Mesenchymal stem cell (in vitro differentiated cells and primary cell): ENCODE results near the gene NOP16.

ENCODE experiments used
- DNase-seq: peaks from one replicate; pipeline ENCODE4 v3.0.0-alpha.2; 2013
- H2AFZ ChIP-seq: one replicate; pipeline ENCODE4 v1.6.1; 2013; ENCODE audit warnings: low read depth, mild to moderate bottlenecking, control low read depth, inconsistent platforms, low read length, moderate library complexity
- H2AK5ac ChIP-seq: 2 replicates; pipeline ENCODE4 v1.6.1; 2013; ENCODE audit warnings: low read length, moderate library complexity, mild to moderate bottlenecking, inconsistent platforms; ENCODE audit not compliant: severe bottlenecking
- H2BK120ac ChIP-seq: one replicate; pipeline ENCODE4 v1.6.1; 2013; ENCODE audit warnings: low read depth, mild to moderate bottlenecking, inconsistent platforms, low read length, moderate library complexity
- H2BK12ac ChIP-seq, 2 experiments: one replicate each; pipeline ENCODE4 v1.6.1; 2013; ENCODE audit warnings: inconsistent platforms in 2 of 2, low read length in 2 of 2, mild to moderate bottlenecking in 2 of 2, moderate library complexity in 2 of 2, control low read depth in 1 of 2
- H2BK15ac ChIP-seq: one replicate; pipeline ENCODE4 v1.6.1; 2013; ENCODE audit warnings: mild to moderate bottlenecking, low read depth, inconsistent platforms; ENCODE audit not compliant: poor library complexity, severe bottlenecking
- H2BK5ac ChIP-seq: 2 replicates; pipeline ENCODE4 v1.6.1; 2013; ENCODE audit warnings: low read depth, mild to moderate bottlenecking, low read length, control low read depth, inconsistent platforms; ENCODE audit not compliant: poor library complexity, severe bottlenecking
- H3K14ac ChIP-seq, 2 experiments: one replicate each; pipeline ENCODE4 v1.6.1; 2013; ENCODE audit warnings: inconsistent platforms in 2 of 2, low read length in 2 of 2, control low read depth in 1 of 2, mild to moderate bottlenecking in 1 of 2, moderate library complexity in 1 of 2
- H3K18ac ChIP-seq, 2 experiments: one replicate each; pipeline ENCODE4 v1.6.1; 2013; ENCODE audit warnings: inconsistent platforms in 2 of 2, low read length in 2 of 2, control low read depth in 1 of 2, low read depth in 1 of 2, mild to moderate bottlenecking in 1 of 2
- H3K23ac ChIP-seq, 2 experiments: one replicate each; pipeline ENCODE4 v1.6.1; 2013; ENCODE audit warnings: inconsistent platforms in 2 of 2, low read length in 2 of 2, mild to moderate bottlenecking in 2 of 2, moderate library complexity in 2 of 2, control low read depth in 1 of 2
- H3K27ac ChIP-seq: 2 replicates; pipeline ENCODE4 v1.5.1; 2013; ENCODE audit warnings: mild to moderate bottlenecking, moderate library complexity, low read length, control low read depth, inconsistent platforms; ENCODE audit not compliant: poor library complexity, severe bottlenecking
- H3K27me3 ChIP-seq, 2 experiments: 2 replicates each; pipeline versions ENCODE4 v1.6.1 to v1.7.0; 2013; ENCODE audit warnings: low read length in 2 of 2, mild to moderate bottlenecking in 2 of 2, moderate library complexity in 2 of 2, control low read depth in 1 of 2, inconsistent platforms in 1 of 2; ENCODE audit not compliant: control insufficient read depth in 1 of 2, insufficient read depth in 1 of 2
- H3K36me3 ChIP-seq, 2 experiments: 2 replicates each; pipeline versions ENCODE4 v1.6.1 to v1.7.0; 2013; ENCODE audit warnings: low read length in 2 of 2, control low read depth in 1 of 2, inconsistent platforms in 1 of 2, low read depth in 1 of 2, mild to moderate bottlenecking in 1 of 2; ENCODE audit not compliant: insufficient read depth in 2 of 2, control insufficient read depth in 1 of 2
- H3K4ac ChIP-seq, 2 experiments: one replicate each; pipeline ENCODE4 v1.6.1; 2013; ENCODE audit warnings: inconsistent platforms in 2 of 2, low read length in 2 of 2, mild to moderate bottlenecking in 2 of 2, moderate library complexity in 2 of 2, control low read depth in 1 of 2, low read depth in 1 of 2
- H3K4me1 ChIP-seq: 2 replicates; pipeline ENCODE4 v1.6.1; 2013; ENCODE audit warnings: low read depth, low read length, control low read depth; ENCODE audit not compliant: control insufficient read depth, insufficient read depth
- H3K4me2 ChIP-seq: 2 replicates; pipeline ENCODE4 v1.6.1; 2013; ENCODE audit warnings: low read length, mild to moderate bottlenecking, inconsistent platforms; ENCODE audit not compliant: poor library complexity, severe bottlenecking
- H3K4me3 ChIP-seq, 2 experiments: 2 replicates each; pipeline versions ENCODE4 v1.5.1 to v1.7.0; 2013; ENCODE audit warnings: low read length in 2 of 2, mild to moderate bottlenecking in 2 of 2, control low read depth in 1 of 2, low read depth in 1 of 2; ENCODE audit not compliant: insufficient read depth in 1 of 2
- H3K79me1 ChIP-seq: replicated peaks from 2 replicates; pipeline ENCODE4 v1.6.1; 2013; ENCODE audit warnings: mild to moderate bottlenecking, control low read depth, low read length, inconsistent platforms; ENCODE audit not compliant: poor library complexity, severe bottlenecking
- H3K9ac ChIP-seq: 2 replicates; pipeline ENCODE4 v1.7.0; 2013; ENCODE audit warnings: mild to moderate bottlenecking, low read length, moderate library complexity
- H3K9me3 ChIP-seq: 2 replicates; pipeline ENCODE4 v1.7.0; 2013; ENCODE audit warnings: mild to moderate bottlenecking, low read length; ENCODE audit not compliant: control insufficient read depth
- H4K8ac ChIP-seq: one replicate; pipeline ENCODE4 v1.6.1; 2013; ENCODE audit warnings: inconsistent platforms, mild to moderate bottlenecking, low read length, moderate library complexity
- H4K91ac ChIP-seq: one replicate; pipeline ENCODE4 v1.6.1; 2013; ENCODE audit warnings: mild to moderate bottlenecking, low read length, inconsistent platforms
- WGBS: methylation state at CpG from one replicate; pipeline ENCODE4 v1.1.7; 2013; ENCODE audit warnings: mixed read lengths; 5-methylcytosine and 5-hydroxymethylcytosine counted together

NOP16 gene

DNA sequence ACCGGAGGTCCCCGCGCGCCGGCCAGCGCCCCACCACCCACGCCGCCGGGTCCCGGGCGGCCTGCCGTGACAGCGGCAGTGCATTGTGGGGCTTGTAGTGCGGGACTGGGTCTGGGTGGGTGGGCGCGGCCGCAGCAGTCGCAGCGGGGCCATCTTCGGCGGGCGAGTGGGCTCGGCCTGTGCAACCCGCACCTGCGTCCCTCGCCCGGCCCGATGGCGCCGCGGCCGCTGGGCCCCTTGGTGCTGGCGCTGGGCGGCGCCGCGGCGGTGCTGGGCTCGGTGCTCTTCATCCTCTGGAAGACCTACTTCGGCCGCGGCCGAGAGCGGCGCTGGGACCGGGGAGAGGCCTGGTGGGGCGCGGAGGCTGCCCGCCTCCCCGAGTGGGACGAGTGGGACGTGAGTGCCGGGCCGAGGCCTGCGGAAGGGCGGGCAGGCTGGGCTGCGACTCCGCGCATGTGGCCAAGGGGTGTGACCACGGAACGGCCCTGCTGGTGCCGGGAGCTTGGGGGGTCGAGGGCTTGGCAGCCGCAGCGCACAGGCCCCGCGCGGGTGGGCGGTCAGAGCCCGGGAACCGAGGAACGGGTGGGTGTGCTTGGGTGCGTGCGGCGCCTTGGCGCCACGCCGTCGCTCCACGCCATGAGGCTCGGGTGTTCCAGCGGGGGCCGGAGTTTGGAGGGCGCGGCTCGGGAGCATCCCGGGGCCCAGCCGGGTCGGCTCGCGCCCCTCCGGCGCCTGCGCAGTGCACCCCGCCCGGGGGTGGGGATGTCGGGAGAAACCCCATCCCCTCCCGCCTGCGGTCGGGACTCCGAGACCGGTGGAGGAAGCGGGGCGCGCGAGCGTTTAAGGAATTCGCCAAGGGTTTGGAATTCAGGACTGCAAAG lies 22.8 kb downstream of the NOP16 start, which contains the start of gene ARL10:
Gene ARL10 (plus strand): TSS at position 137 of the 881 bp plus-strand sequence. CDS start 77 bp downstream, at position 214.
- Histone ChIP-seq H3K4ac (peak within 1 kb of the TSS; percentile 24 to 92), H2BK12ac (peak within 1 kb of the TSS in 1 of 2 experiments; percentile 64), H4K8ac (peak within 1 kb of the TSS; percentile 66), H3K27me3 (no peaks in the 10 kb centered on the region), H2BK120ac (peak within 1 kb of the TSS; percentile 80), H3K9me3 (no peaks in the 10 kb centered on the region), H2AK5ac (no peak within 1 kb of the TSS), H2BK5ac (no peak within 1 kb of the TSS), H3K79me1 (peaks cover 27% of the 10 kb centered on the region), H3K27ac (no peak within 1 kb of the TSS), H3K9ac (peak within 1 kb of the TSS; percentile 76), H3K4me2 (peak within 1 kb of the TSS; percentile 88), H4K91ac (peak within 1 kb of the TSS; percentile 70), H2BK15ac (peak within 1 kb of the TSS; percentile 80), H3K23ac (peak within 1 kb of the TSS in 1 of 2 experiments; percentile 84), H3K14ac (peak within 1 kb of the TSS in 1 of 2 experiments; percentile 98), H3K36me3 (peaks cover 26 to 28% of the 10 kb centered on the region in 2 experiments), H3K4me3 (peak within 1 kb of the TSS; percentile 87 to 92), H3K4me1 (peaks cover 19% of the 10 kb centered on the region), H3K18ac (peak within 1 kb of the TSS; percentile 69 to 99), H2AFZ (peak within 1 kb of the TSS; percentile 85)
- under 1% methylated on average over 75 of the region's 108 CpGs for WGBS
- peak; percentile 33 for DNase-seq

DNA sequence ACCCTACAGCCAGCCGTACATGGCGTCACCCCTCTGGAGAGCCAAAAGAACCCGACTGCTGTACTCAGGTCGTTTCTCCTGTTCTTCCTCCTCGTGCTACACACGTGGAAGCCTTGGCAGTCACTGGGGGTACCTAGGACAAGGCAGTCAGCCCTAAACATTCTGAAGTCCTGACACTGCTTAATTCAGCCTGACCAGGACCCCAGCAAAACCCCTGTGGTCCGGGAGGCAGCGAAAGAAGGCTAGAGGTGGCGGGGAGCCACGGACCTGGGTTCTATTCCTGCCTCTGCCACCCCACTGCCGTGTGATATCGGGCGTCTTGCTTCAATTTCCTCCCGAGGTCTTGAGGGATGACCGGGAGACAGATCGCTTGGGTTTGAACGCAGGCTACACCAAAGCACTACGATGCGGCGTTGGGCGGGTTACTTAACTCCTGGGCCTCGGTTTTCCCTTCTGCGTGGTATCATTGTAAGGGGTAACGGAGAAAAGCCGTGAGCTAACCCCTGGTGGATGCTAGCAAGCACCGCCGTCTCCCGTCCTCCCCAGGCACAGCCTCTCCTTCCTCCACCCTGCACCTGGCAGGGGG lies 23.5 kb downstream of the NOP16 start:
- no peak overlapping the region for H2BK5ac ChIP-seq
- H3K9me3 ChIP-seq, result no peaks in the 10 kb centered on the region
- H3K23ac ChIP-seq, result no peak overlapping the region
- no peaks in the 10 kb centered on the region for H3K27me3 ChIP-seq
- DNase-seq, result peak; percentile 15
- peak overlapping the region in 1 of 2 experiments; percentile 40 for H3K4ac ChIP-seq
- no peak overlapping the region for H2BK12ac ChIP-seq
- H3K4me1 ChIP-seq, result peaks cover 19% of the 10 kb centered on the region
- peaks cover 24% of the 10 kb centered on the region for H3K79me1 ChIP-seq
- peak overlapping the region; percentile 15 for H2AFZ ChIP-seq
- H4K91ac ChIP-seq, result no peak overlapping the region
- no peak overlapping the region for H2BK120ac ChIP-seq
- peak overlapping the region; percentile 12 for H4K8ac ChIP-seq
- peak overlapping the region; percentile 88 for H3K4me2 ChIP-seq
- no peak overlapping the region for H3K14ac ChIP-seq
- H3K18ac ChIP-seq, result no peak overlapping the region
- peak overlapping the region; percentile 76 for H3K9ac ChIP-seq
- peaks cover 19 to 23% of the 10 kb centered on the region in 2 experiments for H3K36me3 ChIP-seq
- no peak overlapping the region for H3K27ac ChIP-seq
- 65% methylated on average over 14 of the region's 28 CpGs for WGBS
- peak overlapping the region; percentile 87 to 92 for H3K4me3 ChIP-seq
- no peak overlapping the region for H2AK5ac ChIP-seq
- H2BK15ac ChIP-seq, result no peak overlapping the region

DNA sequence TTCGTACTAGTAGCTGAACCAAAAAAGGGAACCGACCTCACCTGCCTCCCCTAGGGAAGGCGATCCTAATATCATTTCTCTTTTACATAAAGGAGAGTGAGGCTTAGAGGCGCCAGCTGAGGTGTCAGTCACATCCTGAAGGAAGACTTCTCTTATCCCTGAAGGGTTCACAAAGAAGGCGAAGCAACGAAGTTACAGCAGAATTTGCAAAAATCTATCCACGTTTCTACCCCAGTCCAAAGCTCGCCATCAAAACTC lies 26.2 kb downstream of the NOP16 start:
- H2AFZ ChIP-seq, result peak overlapping the region; percentile 91
- no peak overlapping the region for H2BK5ac ChIP-seq
- peaks cover 18% of the 10 kb centered on the region for H3K4me1 ChIP-seq
- H3K9ac ChIP-seq, result peak overlapping the region; percentile 95
- peak overlapping the region in 1 of 2 experiments; percentile 51 for H3K4ac ChIP-seq
- H3K79me1 ChIP-seq, result peaks cover 11% of the 10 kb centered on the region
- H4K91ac ChIP-seq, result no peak overlapping the region
- H2AK5ac ChIP-seq, result no peak overlapping the region
- no peak overlapping the region for H2BK12ac ChIP-seq
- peak overlapping the region in 1 of 2 experiments; percentile 65 for H3K18ac ChIP-seq
- no peak overlapping the region for H3K23ac ChIP-seq
- H4K8ac ChIP-seq, result peak overlapping the region; percentile 33
- H3K4me3 ChIP-seq, result peak overlapping the region in 1 of 2 experiments; percentile 97
- no peak overlapping the region for H2BK120ac ChIP-seq
- H3K9me3 ChIP-seq, result no peaks in the 10 kb centered on the region
- peak overlapping the region; percentile 78 for H3K4me2 ChIP-seq
- no peaks in the 10 kb centered on the region for H3K27me3 ChIP-seq
- H3K14ac ChIP-seq, result no peak overlapping the region
- WGBS, result 53% methylated on average over 6 of the region's 8 CpGs
- no peak for DNase-seq
- H3K36me3 ChIP-seq, result peaks cover 14 to 16% of the 10 kb centered on the region in 2 experiments
- H2BK15ac ChIP-seq, result no peak overlapping the region
- no peak overlapping the region for H3K27ac ChIP-seq
